GM12864 (cell line): ENCODE measurements around the gene VRK2.
"Not testable (repeated sequence)": the region's sequence is repeated elsewhere in the genome, so short reads cannot be mapped to it uniquely, and the experiment has no call there.

ENCODE experiments used
- DNase-seq: peaks from one replicate; pipeline ENCODE4 v3.0.0-alpha.2; 2011; ENCODE audit warnings: low read depth
- H3K4me3 ChIP-seq: 2 replicates; pipeline ENCODE4 v1.5.1; 2011; ENCODE audit warnings: mild to moderate bottlenecking, low read depth, low read length, control low read depth
- TF ChIP-seq, protein P1 (sequence below): IDR thresholded peaks from 2 replicates; pipeline ENCODE4 v1.5.1; 2011; ENCODE audit warnings: low read depth, mild to moderate bottlenecking, moderate library complexity, low read length, control low read depth, inconsistent platforms; ENCODE audit errors: missing control alignments

Gene VRK2

DNA sequence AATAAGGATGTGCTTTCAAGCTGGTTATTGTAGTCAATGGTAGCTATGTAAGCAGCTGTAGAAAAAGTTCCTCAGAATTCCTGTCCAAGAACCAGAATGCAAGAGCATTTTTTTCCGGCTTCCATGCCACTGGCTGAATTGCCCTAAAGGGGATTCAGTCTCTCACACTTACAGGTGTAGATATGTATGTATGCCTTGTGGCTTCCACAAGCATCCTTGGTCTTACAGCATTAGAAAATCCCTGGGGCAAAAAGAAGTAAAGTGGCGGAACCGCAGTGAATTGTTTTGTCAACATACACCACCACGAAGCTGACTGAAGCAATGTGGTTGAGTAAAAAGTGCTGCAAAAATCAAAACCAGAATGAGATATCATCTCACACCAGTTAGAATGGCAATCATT lies 139.9 kb downstream of the VRK2 start:
- TF ChIP-seq, protein P1, sequence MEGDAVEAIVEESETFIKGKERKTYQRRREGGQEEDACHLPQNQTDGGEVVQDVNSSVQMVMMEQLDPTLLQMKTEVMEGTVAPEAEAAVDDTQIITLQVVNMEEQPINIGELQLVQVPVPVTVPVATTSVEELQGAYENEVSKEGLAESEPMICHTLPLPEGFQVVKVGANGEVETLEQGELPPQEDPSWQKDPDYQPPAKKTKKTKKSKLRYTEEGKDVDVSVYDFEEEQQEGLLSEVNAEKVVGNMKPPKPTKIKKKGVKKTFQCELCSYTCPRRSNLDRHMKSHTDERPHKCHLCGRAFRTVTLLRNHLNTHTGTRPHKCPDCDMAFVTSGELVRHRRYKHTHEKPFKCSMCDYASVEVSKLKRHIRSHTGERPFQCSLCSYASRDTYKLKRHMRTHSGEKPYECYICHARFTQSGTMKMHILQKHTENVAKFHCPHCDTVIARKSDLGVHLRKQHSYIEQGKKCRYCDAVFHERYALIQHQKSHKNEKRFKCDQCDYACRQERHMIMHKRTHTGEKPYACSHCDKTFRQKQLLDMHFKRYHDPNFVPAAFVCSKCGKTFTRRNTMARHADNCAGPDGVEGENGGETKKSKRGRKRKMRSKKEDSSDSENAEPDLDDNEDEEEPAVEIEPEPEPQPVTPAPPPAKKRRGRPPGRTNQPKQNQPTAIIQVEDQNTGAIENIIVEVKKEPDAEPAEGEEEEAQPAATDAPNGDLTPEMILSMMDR = no peak
- no peak overlapping the region for H3K4me3 ChIP-seq
- no peak for DNase-seq

DNA sequence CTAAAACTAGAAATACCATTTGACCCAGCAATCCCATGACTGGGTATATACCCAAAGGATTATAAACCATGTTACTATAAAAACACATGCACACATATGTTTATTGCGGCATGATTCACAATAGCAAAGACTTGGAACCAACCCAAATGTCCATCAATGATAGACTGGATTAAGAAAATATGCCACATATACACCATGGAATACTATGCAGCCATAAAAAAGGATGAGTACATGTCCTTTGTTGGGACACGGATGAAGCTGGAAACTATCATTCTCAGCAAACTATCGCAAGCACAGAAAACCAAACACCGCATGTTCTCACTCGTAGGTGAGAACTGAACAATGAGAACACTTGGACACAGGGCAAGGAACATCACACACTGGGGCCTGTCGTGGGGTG lies 140.4 kb downstream of the VRK2 start:
- DNase-seq, H3K4me3 ChIP-seq: not testable (repeated sequence)

GRCh38 chr2:58194458-58194857 lies 147.9 kb downstream of the VRK2 start:
- TF ChIP-seq, protein P1 = no peak
- no peak for DNase-seq

GRCh38 chr2:58195662-58196061 lies 149.1 kb downstream of the VRK2 start:
- TF ChIP-seq, protein P1 = no peak
- no peak overlapping the region for H3K4me3 ChIP-seq
- no peak for DNase-seq

More at GRCh38 chr2:58194458-58194857, 147.9 kb downstream of the VRK2 start:
- H3K4me3 ChIP-seq = no peak overlapping the region

DNA sequence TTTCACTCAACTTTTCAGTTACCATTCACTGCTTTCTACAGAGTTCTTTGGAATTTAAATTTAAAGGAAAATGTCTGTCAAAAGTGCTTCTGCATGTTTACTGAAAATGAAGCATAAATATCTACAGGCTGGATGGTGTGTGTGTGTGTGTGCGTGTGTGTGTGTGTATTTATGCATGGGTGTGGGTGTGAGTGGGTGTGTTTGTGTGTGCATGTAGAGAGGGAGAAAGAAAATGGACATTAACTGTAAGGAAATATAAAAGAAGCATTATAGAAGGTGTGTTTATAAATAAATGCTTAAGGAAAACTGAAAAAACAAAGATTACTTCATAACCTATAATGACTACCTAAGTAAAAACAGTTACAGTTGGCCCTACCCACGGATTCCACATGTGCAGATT lies 151.3 kb downstream of the VRK2 start:
- TF ChIP-seq, protein P1 = no peak
- DNase-seq = no peak
- H3K4me3 ChIP-seq = no peak overlapping the region

GRCh38 chr2:58202404-58202803 lies 155.8 kb downstream of the VRK2 start:
- no peak overlapping the region for H3K4me3 ChIP-seq
- TF ChIP-seq, protein P1 = no peak
- no peak for DNase-seq

GRCh38 chr2:58203018-58203417 lies 156.4 kb downstream of the VRK2 start:
- no peak overlapping the region for H3K4me3 ChIP-seq
- TF ChIP-seq, protein P1 = no peak
- no peak for DNase-seq
